GM19397 (cell line): Measurements from ENCODE around the gene MELTF.

Experiments used
- ATAC-seq: cut with Tn5 transposase; IDR thresholded peaks from one replicate; pipeline ENCODE4 v1.9.1; 2021; ENCODE audit warnings: mild to moderate bottlenecking, moderate library complexity; ENCODE audit not compliant: unreplicated experiment

The MELTF gene

GRCh38 chr3:197010556-197011351 lies 18.9 kb downstream of the MELTF start:
- no peak for ATAC-seq

- no peak for ATAC-seq
These were observed 20.0 kb downstream of the MELTF start for GRCh38 chr3:197009532-197010019.

GRCh38 chr3:197008436-197009209 lies 21.0 kb downstream of the MELTF start:
- no peak for ATAC-seq

GRCh38 chr3:197007953-197008352 lies 21.7 kb downstream of the MELTF start:
- no peak for ATAC-seq

- no peak for ATAC-seq
These were observed 22.2 kb downstream of the MELTF start for GRCh38 chr3:197007296-197007940.

GRCh38 chr3:197006860-197007259 lies 22.8 kb downstream of the MELTF start:
- no peak for ATAC-seq

GRCh38 chr3:197006446-197006845 lies 23.2 kb downstream of the MELTF start:
- no peak for ATAC-seq

- ATAC-seq: no peak
These were observed 25.9 kb downstream of the MELTF start for GRCh38 chr3:197003461-197004385.

- peak; percentile 72 for ATAC-seq
These were observed 26.7 kb downstream of the MELTF start for GRCh38 chr3:197002701-197003454.

GRCh38 chr3:197001972-197002700 lies 27.5 kb downstream of the MELTF start:
- ATAC-seq: peak; percentile 6

- ATAC-seq: no peak
These were observed 28.3 kb downstream of the MELTF start for GRCh38 chr3:197001106-197001971.

- no peak for ATAC-seq
These were observed 29.4 kb downstream of the MELTF start for GRCh38 chr3:197000211-197000610.

GRCh38 chr3:196998966-196999760 lies 30.5 kb downstream of the MELTF start:
- no peak for ATAC-seq

- ATAC-seq: no peak
These were observed 32.3 kb downstream of the MELTF start for GRCh38 chr3:196997311-196997710.

- no peak for ATAC-seq
These were observed 33.0 kb downstream of the MELTF start for GRCh38 chr3:196996454-196997265.

GRCh38 chr3:196995646-196996355 lies 33.8 kb downstream of the MELTF start:
- ATAC-seq: no peak
